GM10266 (cell line): ENCODE data around the gene SYT13.

Source experiments
- DNase-seq: peaks from one replicate; pipeline ENCODE4 v3.0.0; 2012; ENCODE audit errors: extremely low spot score
- TF ChIP-seq, protein P1 (sequence below): IDR thresholded peaks from 2 replicates; pipeline ENCODE4 v1.5.1; 2012; ENCODE audit warnings: mild to moderate bottlenecking, low read depth; ENCODE audit not compliant: control insufficient read depth, insufficient read depth; ENCODE audit errors: missing control alignments

SYT13 gene

DNA sequence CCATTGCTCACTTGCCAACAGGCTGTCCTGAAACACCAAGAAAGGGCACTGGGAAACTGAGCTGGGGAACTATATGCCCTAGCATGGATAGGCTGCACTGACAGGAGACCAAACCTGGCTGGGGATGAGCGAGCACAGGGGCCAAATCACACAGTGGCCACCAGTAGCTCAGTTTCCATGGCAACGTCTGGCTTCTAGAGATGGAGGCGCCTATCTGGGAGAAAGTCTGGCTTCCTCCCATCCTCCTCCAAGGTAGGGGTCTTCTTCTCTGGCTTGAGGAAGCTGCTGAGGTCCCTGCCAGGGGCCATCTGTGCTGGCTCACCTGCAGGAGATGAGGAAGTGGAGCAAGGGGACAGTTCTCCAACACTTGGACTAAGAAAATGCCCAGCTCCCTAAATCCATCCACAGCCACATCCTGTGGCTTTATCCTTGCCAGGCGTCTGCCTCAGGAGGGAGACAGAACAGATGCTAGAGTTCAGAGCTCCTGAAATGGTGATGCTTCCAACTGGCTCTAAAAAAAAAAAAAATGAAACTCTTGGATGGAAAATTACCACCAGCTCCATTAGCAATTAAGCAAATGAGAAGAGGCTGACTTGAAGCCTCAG, 48.3 kb downstream of the SYT13 start:
- TF ChIP-seq, protein P1, sequence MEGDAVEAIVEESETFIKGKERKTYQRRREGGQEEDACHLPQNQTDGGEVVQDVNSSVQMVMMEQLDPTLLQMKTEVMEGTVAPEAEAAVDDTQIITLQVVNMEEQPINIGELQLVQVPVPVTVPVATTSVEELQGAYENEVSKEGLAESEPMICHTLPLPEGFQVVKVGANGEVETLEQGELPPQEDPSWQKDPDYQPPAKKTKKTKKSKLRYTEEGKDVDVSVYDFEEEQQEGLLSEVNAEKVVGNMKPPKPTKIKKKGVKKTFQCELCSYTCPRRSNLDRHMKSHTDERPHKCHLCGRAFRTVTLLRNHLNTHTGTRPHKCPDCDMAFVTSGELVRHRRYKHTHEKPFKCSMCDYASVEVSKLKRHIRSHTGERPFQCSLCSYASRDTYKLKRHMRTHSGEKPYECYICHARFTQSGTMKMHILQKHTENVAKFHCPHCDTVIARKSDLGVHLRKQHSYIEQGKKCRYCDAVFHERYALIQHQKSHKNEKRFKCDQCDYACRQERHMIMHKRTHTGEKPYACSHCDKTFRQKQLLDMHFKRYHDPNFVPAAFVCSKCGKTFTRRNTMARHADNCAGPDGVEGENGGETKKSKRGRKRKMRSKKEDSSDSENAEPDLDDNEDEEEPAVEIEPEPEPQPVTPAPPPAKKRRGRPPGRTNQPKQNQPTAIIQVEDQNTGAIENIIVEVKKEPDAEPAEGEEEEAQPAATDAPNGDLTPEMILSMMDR: no peak
- DNase-seq: no peak

DNA sequence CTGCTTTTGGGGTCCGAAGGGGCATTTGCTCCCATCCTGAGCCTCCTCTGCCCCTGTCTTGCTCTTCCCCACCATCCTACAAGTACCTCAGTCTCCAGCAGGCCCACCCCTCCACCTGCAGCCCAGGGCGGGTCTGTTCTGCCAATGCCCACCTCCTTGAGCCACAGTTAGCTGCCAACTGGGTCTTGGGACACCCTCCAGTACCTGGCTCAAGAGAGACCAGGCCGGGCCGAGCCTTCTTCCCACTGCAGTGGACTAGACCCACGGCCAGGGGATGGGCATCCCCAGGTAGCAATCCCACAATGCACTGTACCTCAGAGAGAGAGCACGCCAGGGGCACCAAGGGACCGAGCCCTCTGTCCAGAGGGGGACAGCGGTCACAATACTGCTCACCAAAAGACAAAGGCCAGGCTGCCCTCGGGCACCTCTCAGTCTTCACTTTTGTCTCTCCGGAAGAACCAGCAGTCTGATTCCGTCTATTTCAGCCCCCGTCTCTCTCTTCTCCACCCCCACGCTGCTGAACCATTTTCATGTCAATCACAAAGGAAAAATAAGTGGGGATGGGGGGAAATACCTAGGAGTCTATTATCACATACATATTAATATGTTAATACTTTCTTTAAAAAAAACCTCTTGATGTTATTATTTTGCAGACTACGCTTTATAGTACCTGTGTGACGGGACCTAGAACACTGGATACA, 51.7 kb downstream of the SYT13 start:
- TF ChIP-seq, protein P1: no peak
- DNase-seq: no peak

DNA sequence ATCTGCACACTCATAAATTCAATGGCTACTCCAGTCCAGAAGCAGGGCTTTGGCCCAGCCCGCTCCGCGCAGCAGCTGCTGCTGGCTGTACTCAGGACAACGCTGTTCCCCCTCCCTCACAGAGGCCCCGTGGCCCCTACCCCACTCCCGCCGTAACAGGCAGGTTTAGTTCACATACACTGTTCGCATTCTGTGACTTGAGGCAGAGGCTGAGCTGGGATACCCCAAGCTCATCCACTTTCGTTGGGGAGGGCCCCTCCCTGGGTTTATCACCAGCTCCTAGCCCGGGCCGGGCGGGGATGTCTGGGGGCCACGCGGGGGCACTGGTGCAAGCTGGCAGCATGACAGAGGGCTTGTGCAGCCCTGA, 52.4 kb downstream of the SYT13 start:
- TF ChIP-seq, protein P1: no peak
- no peak for DNase-seq

DNA sequence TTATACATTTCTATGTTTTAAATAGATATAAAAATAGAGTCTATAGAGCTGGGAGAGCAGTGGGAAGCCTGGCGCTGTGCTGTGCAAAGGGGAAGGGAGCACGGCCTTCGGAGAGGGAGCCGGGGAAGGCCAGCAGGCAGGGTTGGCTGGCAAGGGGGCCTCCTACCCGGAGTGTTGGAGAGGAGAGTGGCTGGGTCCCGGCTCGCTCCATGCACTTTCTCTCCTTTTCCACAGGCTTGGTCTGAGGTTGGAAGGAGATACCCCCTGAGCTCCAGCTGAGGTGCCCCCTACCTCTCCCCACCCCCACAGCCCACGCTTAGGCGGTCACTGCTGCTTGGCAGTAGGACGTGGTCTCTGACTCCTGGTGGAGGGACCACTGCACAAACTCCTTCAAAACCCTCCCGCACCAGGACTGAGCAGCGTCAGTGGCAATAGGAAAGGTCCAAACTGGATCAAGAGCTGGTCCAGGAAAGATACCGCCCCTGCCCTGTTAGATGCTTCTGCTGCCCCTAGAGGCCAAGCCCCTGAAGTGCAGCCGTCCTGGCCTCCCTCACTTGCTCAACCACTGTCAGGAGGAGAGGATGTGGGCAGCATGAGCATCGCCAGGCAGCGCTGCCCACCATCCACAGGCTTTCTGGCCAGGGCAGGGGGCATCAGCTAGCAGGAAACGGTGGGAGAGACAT, 52.9 kb downstream of the SYT13 start:
- TF ChIP-seq, protein P1: peak; percentile 74
- peak; percentile 82 for DNase-seq

DNA sequence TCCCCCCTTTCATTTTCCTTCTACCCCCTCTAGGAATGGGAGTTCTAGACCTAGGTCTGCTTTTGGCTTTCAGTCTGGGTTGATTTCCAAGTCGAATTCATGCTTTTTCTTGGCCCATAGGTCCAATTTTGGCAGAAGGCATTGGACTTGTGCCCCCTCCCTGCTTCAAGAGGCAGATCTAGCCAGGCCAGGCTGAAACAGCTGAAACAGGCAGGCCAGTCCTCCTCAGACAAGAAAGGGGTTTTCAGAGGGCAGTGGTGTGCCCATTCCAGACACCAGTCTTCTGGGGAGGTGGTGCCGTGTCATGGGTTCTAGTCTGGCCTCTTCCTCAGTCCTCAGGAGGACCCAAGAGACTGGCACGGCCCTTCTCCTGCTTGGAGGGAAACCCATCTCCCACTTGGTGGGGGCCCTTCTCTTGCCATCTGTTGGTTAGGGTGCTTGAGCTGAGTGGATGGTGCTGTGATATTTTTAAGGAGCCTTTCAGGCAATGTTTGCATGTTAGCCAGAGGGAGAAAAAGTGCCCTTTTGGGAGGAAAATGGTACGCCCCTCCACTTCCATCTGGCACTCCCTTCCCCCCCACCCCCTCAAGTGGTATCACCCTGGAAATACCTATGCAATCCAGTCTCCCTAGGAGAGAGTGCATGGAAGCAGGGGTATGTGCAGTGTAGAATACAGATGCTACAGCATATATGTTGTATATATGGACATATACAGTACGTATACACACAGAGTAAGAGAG, 53.6 kb downstream of the SYT13 start:
- no peak for DNase-seq
- TF ChIP-seq, protein P1: no peak

DNA sequence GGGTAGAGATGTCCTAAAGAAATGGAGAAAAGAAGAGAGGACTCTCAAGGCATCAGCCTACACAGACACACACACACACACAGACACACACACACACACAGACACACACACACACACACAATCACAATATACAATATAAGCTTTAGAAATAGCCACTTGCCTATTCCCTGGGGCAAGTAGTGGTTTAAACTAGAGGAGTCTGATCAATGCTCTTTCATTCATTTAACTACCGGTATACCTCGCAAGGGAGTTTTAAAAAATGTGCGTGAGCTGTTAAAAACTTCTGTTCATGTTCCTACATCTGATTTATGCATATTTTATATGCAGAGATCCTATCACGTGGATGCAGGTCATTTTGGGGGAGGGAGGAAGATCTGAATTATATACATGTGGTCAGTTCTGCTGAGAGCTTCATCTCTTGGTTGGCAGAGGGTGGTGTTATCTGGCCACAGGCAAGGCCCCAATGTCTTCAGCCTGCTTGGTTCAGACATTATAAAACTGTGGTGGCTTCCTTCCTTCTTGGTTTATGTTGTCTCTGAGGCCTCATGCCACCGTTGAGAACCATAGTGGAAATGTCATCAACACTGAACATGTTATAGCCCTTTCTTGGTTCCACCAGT, 56.6 kb downstream of the SYT13 start:
- no peak for DNase-seq

More for the DNA sequence above, 56.6 kb downstream of the SYT13 start:
- TF ChIP-seq, protein P1: no peak
